Measurements from ENCODE around the gene SURF4. TPM values are rescaled to one million over a fixed set of nuclear protein-coding genes. Genes with fewer than 3 reads are reported as not detected.

SURF4 gene
- total RNA-seq, 1 experiment from 2014 or later: 477 TPM

DNA sequence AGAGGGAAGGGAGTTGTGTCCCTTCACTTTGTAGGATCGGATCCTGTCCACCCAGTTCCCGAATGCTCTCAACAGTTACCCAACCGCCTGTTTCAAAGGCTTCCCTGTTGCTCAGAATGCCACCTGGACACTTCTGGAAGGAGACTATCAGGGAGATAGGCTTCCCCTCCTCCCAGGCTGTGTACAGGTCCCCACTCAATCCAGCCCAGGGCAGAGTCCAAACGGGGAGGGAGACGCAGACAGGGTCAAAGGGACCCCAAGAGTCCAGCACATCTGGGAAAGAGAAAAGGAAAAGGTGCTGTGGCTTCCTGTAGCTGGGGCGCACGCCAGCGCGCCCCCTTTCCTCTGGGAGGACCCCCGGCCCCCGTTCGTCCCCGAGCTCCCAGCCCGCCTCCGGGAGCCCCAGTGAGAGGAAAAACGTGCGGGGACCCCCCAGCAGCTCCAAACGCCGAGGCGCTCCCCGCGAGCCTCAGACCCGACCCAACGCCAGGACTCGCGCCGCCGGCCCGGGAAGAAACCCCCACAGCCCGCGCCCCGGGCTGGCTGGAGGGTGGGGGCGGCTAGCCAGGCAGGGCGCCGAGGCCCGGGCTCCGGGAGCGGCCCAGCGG, 640 bp downstream of the SURF4 start:
- DNase-seq (ENCODE audit: low read depth): peak; percentile 55

DNA sequence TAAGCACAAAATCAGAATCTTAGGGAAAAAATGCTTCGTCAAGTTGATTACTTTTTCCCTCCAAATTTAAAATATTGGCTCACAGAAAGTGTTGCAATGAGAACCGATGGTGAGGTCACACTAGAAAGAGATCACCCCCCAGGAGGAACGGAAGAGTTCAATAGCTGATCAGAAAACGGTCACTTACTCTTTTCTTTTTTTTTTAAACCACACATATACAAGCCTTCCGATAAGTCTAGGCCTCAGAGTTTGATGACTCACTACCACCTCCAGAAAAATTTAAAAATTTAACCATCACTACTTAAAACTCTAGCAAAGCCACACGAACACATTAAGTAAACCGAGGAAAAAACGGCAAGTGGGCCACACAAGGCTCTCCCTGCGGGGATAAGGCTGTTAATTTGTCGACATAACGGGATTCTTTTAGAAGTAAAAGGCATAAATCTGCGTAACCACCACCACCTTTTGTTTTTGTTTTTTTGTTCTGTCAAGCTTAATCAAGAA, 1.2 kb downstream of the SURF4 start:
- peak; percentile 52 for DNase-seq (ENCODE audit: low read depth)

DNA sequence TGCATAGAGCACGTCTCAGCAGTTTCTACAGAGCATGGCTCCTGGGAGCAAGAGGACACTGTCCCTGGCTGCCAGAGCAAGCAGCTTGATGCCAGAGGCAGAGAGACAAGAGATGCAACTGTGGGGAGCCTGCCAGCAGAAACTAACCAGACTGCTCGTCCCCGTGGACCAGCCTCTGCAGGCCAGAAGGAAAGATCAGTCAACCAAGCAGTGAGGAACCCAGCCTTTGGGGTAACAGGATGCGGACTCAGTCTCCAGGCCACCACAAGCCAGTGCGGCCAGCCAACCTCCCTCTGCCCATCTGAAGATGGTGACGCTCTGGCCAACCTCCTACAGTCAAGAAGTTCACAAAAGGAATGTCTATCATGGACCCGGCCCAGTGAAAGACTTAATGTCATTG, 3.7 kb downstream of the SURF4 start:
- no peak for DNase-seq (ENCODE audit: low read depth)

GRCh38 chr9:133371261-133371711, 4.6 kb downstream of the SURF4 start:
- DNase-seq (ENCODE audit: low read depth): no peak

- DNase-seq (ENCODE audit: low read depth): no peak
Observed at GRCh38 chr9:133370685-133371084, 5.2 kb downstream of the SURF4 start.

- DNase-seq (ENCODE audit: low read depth): no peak
Observed at GRCh38 chr9:133369933-133370332, 5.9 kb downstream of the SURF4 start.

GRCh38 chr9:133369422-133369821, 6.4 kb downstream of the SURF4 start:
- no peak for DNase-seq (ENCODE audit: low read depth)

GRCh38 chr9:133368249-133368881, 7.5 kb downstream of the SURF4 start:
- DNase-seq (ENCODE audit: low read depth): no peak

- DNase-seq (ENCODE audit: low read depth): no peak
Observed at GRCh38 chr9:133367778-133368177, 8.1 kb downstream of the SURF4 start.

GRCh38 chr9:133367221-133367620, 8.6 kb downstream of the SURF4 start:
- no peak for DNase-seq (ENCODE audit: low read depth)

GRCh38 chr9:133366435-133366834, 9.4 kb downstream of the SURF4 start:
- no peak for DNase-seq (ENCODE audit: low read depth)

DNA sequence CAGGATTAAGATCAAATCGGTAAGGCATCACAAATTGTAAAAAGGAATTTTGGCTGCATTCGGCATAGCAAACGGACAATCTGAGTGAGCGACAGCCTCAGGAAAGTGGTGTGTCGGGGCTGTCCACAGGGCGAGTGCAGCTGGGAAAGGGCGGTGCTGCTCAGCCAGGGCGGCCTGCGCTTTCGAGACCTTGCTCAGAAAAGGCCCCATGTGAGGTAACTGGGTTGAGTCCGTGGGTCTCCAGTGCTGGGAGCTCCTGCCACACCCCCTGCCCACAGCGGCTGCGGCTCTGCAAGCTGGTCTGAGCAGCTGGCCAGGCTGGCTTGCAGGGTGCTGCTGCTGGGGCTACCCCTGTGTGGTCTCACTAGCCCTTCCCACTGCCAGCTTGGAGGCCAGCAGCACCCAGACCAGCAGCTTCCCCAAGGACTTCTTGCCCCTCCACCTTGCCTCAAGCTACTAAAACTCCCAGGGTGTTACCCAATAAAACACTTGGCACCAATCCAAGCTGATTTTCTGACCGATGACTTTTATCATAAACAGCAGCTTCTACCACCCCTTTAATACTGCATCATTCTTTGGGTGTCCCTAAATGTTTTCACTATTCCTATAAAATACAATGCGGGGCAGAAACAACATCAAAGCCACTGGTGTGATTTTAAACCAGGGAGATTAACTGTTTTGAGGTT, 13.4 kb downstream of the SURF4 start:
- DNase-seq (ENCODE audit: low read depth): no peak

DNA sequence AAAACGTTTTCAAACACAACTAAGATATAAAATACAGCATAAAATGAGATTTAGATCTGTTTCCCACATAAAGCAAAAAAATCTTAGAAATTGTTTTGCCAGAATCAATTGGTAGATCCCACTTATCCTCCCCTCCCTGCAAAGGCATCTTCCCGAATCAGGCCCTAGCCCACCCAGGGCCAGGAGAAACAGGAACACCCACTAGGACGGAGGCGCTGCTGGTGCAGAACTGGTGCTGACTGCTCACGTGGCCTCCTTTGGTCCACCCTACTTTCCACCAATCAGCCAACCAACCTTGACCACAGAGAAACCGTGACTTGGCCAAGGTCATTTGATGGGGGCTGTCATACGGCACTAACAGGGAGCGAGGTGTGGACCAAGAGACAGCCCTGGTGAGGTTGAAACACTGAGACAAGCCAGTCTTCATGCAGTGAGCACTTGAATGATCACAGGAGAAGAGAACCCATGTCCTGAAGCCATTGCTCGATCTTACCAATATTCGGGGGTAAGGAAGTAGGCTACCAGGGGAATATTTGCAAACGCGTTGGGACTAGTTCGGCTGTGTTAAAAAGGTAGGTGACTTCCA, 14.3 kb downstream of the SURF4 start:
- no peak for DNase-seq (ENCODE audit: low read depth)

GRCh38 chr9:133360400-133361393, 15.2 kb downstream of the SURF4 start:
- no peak for DNase-seq (ENCODE audit: low read depth)

DNA sequence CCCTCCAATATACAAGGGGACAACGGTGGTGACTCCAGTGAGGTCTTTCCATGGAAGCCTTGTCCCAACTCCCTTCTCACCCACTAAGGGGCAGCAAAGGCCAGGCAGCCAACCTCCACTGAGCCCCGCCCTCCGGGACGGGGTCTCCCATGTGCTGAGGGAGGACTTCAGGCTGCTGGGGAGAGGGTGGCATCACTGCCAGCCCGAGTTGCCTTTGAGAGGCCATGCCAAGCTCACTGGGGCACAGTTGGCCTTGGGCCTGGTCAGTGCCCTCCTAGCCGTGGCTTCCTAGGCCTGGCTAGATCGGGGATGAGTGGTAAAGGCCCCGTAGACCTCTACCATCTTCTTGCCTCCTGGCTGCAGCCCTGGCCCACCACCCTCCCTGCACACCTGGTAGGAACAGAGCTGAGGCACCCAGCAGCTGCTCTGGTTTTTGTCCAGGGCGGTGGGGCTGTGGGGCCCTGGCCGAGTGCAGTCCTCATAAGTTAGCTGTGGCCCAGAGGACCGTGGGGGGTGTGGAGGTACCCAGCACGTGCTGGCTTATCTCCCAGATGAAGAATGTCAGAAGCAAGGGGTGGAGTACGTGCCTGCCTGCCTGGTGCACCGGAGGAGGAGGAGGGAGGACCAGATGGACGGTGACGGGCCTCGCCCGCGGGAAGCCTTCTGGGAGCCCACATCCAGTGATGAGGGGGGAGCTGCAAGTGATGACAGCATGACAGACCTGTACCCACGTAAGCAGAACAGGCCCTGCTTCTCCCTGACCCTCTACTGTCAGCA, 16.3 kb downstream of the SURF4 start:
- DNase-seq (ENCODE audit: low read depth): no peak

DNA sequence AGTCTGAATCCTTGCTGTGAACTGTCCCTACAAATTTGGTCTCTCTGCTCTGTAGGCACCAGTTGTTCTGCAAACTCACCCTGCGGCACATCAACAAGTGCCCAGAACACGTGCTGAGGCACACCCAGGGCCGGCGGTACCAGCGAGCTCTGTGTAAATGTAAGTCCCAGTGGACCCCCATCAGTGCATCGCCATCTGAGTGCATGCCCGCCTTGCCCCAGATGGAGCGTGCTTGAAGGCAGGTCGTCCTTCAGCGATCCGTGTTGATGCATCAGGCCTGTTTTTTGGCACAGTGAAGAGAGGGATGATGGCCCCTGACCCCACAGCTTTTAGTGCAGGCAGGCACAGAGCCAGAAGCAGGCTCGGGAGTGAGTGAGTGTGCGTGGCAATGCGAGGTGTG, 18.2 kb downstream of the SURF4 start:
- DNase-seq (ENCODE audit: low read depth): no peak

DNA sequence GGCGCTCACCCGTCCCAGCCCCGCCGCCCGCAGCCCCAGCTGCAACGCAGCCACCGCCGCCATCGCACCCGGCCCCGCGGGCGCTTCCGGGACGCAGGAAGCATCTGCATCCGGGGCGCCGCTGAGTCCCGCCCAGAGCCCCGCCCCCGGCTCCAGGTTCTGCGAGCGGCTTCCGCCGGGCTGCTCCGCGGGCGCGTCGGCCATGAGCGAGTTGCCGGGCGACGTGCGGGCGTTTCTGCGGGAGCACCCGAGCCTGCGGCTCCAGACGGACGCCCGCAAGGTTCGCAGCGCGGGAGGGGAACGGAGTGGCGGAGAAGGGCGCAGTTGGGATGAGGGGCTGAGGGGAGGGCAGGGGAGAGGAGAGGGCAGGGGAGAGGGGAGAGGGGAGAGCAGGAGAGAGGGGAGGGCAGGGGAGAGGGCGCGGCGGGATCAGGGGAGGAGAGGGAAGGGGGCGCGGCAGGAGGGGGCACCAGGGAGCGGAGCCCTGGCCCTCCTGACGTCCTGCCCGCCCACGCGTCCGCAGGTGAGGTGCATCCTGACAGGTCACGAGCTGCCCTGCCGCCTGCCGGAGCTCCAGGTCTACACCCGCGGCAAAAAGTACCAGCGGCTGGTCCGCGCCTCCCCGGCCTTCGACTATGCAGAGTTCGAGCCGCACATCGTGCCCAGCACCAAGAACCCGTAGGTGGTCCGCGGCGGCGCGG, 19.3 kb downstream of the SURF4 start, which contains the start of the genes SURF1 and SURF2:
Gene SURF1 (minus strand): TSS at position 97 of the 701 bp plus-strand sequence. CDS start 34 bp downstream, at position 63.
Gene SURF2 (plus strand): TSS at position 160 of the 701 bp plus-strand sequence. CDS start 43 bp downstream, at position 203.
- peak; percentile 89 for DNase-seq (ENCODE audit: low read depth)

DNA sequence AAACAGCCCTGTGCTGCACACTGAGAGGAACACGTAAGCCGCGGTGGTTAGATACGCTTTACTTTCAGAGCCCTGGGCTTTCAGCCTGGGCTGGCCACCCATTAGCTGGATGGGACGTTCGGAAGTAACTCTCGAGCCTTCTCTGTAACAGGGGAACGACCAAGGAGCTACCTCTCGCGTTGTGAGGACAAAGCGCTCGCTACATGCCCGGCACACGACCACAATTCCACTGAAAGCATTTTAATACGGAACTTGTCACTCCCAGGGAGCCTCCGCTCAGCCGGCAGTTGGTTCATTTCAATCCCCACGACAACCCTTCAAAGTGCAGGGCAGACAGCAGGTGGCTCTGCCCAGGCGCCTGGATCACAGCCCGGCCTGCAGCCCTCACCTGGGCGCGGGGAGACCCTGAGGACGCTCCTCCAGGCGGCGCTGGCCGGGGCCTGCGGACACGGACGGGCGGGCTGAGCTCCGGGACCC, 19.9 kb downstream of the SURF4 start:
- DNase-seq (ENCODE audit: low read depth): peak; percentile 35

DNA sequence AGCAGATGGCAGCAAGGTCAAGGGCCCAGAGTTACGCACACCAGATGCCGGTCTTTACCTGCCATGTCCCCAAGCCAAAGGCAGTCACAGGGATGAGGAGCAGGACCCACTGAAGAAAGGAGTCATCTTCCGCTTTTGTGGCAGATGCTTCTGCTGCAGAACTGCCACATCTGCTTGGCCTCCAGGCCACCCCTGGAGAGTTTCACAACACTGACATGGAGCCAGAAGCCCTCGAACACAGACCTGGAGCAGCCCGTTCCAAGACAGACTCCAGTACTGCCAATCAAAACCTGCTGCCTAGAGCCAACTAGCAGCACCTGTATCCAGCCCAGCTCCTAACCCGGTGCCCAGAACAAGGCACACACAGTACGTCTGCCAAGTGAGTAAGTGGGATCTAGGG, 21.1 kb downstream of the SURF4 start:
- no peak for DNase-seq (ENCODE audit: low read depth)
